Coronary artery (tissue), 2 donors: ENCODE data around the gene SHROOM3.

Experiments used
- DNase-seq: peaks from one replicate; pipeline ENCODE4 v3.0.0-alpha.2; 2017; ENCODE audit warnings: low spot score
- H3K27ac ChIP-seq, 2 donors: fragments of 200-600 bp; sonication (generic); one replicate each; pipeline ENCODE4 v1.5.1; 2016 to 2019
- H3K4me3 ChIP-seq: fragments of 200-600 bp; sonication (generic); 2 replicates; pipeline ENCODE4 v1.5.1; 2016; ENCODE audit warnings: mild to moderate bottlenecking, moderate library complexity
- TF ChIP-seq, protein P1 (sequence below): fragments of 200-600 bp; sonication (generic); IDR thresholded peaks from one replicate; pipeline ENCODE4 v1.5.1; 2019; ENCODE audit warnings: antibody characterized with exemption

SHROOM3 gene

DNA sequence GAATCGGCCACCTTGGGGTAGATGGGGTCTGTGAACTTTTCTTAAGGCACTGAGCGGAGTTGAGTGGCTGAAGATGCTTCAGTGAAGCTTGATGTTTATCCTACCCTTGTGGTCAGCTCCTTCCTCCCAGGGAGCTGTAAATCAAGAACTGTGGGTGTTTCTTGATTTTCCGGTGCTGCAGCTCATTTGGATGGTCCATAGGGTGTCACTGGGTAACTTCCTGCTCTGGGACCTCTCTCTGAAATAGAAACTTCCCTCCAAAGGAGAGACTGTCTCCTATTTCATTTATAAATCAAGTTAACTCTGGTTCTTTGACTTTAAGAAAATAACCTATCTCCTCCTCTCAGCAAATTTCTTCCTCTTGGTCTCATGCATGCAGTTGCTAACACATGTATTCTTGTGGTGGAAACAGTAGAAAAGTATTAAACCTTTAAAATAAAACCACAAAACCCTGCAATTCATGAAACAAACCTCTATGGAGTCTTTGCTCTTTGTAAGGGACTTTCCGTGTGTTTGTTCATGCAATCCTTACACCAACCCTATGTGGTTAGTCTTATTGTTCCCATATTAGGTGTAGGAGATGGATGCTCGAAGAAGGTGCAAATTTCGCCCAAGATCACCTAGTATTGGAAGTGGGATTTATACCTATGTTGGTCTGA is 110.3 kb downstream of the SHROOM3 start:
- Histone ChIP-seq H3K4me3 (no peak overlapping the region), H3K27ac (no peak overlapping the region)
- DNase-seq = no peak
- TF ChIP-seq, protein P1, sequence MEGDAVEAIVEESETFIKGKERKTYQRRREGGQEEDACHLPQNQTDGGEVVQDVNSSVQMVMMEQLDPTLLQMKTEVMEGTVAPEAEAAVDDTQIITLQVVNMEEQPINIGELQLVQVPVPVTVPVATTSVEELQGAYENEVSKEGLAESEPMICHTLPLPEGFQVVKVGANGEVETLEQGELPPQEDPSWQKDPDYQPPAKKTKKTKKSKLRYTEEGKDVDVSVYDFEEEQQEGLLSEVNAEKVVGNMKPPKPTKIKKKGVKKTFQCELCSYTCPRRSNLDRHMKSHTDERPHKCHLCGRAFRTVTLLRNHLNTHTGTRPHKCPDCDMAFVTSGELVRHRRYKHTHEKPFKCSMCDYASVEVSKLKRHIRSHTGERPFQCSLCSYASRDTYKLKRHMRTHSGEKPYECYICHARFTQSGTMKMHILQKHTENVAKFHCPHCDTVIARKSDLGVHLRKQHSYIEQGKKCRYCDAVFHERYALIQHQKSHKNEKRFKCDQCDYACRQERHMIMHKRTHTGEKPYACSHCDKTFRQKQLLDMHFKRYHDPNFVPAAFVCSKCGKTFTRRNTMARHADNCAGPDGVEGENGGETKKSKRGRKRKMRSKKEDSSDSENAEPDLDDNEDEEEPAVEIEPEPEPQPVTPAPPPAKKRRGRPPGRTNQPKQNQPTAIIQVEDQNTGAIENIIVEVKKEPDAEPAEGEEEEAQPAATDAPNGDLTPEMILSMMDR = no peak

DNA sequence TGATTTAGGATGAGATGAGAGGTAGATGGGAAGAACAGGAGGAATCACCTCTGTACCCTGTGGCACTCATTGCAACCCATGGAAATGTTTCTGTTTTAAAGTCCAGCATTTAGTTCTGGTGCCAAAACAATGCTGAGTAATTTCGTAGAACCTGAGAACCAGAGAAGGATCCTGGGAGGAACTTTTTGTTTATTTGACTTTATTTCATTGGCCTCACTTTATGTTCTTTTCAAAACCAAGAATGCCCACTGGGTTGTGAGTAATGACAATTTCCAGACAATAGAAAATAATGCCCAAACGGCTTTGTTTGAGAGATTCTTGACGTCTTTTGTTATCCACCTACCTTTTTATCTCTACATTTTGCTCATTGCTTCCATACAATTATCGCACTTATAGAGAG is 111.3 kb downstream of the SHROOM3 start:
- Histone ChIP-seq H3K27ac (no peak overlapping the region), H3K4me3 (no peak overlapping the region)
- TF ChIP-seq, protein P1 = no peak
- DNase-seq = no peak

DNA sequence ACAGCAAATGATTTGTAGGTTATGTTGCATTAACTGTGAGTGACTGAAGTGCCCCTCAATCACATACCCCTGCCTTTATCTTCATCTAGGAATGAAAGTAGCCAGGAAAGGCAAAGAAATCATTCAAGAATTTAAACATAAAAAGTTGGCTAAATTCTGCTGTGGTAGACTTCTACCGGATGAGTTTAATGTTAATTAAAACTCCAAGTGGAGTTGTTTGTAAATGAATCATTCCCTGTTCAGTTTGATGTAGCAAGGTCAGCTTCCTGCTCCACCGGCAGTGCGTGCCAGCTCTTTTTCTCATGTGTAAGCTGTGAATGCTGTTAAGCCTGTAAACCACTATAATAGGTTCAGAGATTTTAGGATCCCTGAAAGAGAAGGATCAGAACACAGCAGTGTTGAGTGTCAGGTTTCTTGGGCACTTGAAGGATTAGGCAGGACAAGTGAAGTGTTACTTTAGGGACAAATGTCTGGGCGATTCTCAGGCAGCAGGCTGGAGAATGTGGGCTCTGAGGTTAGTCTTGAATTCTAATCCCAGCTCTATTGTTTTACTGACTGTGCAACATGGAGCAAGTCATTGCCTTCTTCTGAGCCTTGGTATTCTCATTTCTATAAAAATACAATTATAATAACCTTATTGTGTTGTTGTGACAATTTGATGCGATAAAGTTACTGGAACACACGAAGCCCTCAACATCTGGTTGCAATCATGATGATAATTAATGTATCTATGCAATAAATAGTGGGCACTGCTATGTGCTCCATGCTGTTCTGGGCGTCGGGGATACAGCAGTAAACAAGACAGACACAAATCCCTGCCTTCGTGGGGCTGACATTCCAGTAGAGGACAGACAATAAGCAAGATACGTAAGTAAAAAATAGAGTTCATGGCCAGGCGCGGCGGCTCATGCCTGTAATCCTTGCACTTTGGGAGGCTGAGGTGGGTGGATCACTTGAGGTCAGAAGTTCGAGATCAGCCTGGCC is 112.0 kb downstream of the SHROOM3 start:
- DNase-seq = no peak
- no peak overlapping the region for H3K27ac ChIP-seq
- H3K4me3 ChIP-seq = no peak overlapping the region
- TF ChIP-seq, protein P1 = no peak

DNA sequence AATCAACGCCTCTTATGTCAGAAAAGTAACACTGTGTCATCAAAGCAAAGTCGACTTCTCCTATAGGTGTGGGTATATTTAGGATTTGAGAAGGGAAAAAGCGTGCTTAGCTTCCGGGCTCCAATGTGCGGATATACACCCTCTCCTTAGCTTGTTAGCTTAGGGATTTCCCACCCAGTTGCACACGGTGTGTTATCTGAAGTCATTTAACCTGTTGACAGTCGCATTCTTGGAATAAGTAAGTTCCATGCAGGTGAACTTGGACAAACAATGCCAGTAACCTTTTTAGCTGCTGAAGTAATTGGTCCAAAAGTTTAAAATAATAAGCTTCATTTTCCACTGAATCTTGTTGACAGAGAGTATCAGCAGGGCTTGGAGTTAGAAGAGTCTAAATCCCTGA is 113.7 kb downstream of the SHROOM3 start:
- TF ChIP-seq, protein P1 = no peak
- no peak for DNase-seq
- Histone ChIP-seq H3K27ac (no peak overlapping the region), H3K4me3 (no peak overlapping the region)

DNA sequence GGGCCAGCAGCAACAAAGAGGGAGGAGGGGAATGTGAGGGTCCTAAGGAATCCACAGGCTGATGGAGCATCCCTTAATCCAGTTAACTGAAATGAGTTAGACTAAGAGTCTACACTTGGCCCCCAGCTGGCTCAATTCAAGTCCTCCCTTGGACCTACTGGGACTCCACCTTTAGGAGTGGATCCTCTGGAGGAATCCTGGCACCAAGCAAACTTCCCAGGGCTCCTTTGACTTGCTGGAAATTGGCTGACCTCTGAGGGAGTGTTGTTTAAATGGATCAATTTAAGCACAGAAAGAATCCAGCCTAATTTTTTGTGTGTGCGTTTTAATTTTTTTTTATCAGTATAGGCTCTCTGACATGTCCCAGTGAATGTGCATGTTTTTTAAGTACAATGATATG is 114.7 kb downstream of the SHROOM3 start:
- no peak overlapping the region for H3K4me3 ChIP-seq
- TF ChIP-seq, protein P1 = no peak
- no peak overlapping the region for H3K27ac ChIP-seq
- no peak for DNase-seq

DNA sequence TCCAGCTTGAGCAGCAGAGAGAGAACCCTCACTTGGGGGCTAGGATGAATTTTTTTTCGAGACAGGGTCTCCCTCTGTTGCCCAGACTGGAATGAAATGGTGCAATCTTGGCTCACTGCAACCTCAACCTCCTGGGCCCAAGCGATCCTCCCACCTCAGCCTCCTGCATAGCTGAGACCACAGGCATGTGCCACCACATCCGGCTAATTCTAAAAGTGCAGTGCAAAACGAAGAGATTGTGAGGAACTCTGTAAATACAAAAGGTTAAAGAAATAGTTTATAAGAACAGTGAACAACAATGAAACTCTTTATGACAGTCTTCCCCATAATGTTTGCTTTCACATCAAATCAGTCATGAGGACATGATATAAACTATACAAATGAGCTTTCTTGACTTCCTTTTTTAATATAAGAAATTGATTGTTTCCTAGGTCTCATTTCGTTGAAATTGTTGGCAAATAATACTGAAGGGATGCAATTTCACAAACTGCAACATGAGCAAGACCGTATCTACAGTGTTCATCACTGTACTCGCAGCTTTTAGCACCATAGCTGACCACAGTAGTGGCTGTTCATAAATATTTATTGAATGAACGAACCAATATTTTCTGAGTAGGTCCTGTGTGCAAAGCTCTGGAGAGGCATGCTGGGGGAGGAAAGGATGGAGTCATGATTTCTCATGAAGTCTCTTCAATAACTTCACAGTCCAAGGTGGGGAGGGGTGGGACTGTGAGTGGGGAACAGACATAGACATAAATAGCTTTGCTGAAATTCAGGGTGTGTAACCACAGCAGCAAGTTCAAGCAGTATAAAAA is 116.1 kb downstream of the SHROOM3 start:
- Histone ChIP-seq H3K27ac (no peak overlapping the region), H3K4me3 (no peak overlapping the region)
- TF ChIP-seq, protein P1 = no peak
- no peak for DNase-seq
